Measurements from ENCODE around the gene MTHFR.

The MTHFR gene

GRCh38 chr1:11782127-11782708 is 23.5 kb downstream of the MTHFR start:
- DNase-seq (ENCODE audit: low spot score) = no peak

- DNase-seq (ENCODE audit: low spot score) = no peak
These were observed 24.5 kb downstream of the MTHFR start for GRCh38 chr1:11781297-11781696.

- DNase-seq (ENCODE audit: low spot score) = no peak
These were observed 25.2 kb downstream of the MTHFR start for GRCh38 chr1:11780380-11781147.

GRCh38 chr1:11779715-11780379 is 25.9 kb downstream of the MTHFR start:
- no peak for DNase-seq (ENCODE audit: low spot score)

- DNase-seq (ENCODE audit: low spot score) = no peak
These were observed 26.7 kb downstream of the MTHFR start for GRCh38 chr1:11778844-11779623.

GRCh38 chr1:11778336-11778735 is 27.4 kb downstream of the MTHFR start:
- no peak for DNase-seq (ENCODE audit: low spot score)

- no peak for DNase-seq (ENCODE audit: low spot score)
These were observed 28.0 kb downstream of the MTHFR start for GRCh38 chr1:11777658-11778322.

- no peak for DNase-seq (ENCODE audit: low spot score)
These were observed 31.0 kb downstream of the MTHFR start for GRCh38 chr1:11774753-11775152.

GRCh38 chr1:11772458-11772857 is 33.3 kb downstream of the MTHFR start:
- no peak for DNase-seq (ENCODE audit: low spot score)

GRCh38 chr1:11771481-11772043 is 34.2 kb downstream of the MTHFR start:
- no peak for DNase-seq (ENCODE audit: low spot score)

GRCh38 chr1:11770011-11770410 is 35.8 kb downstream of the MTHFR start:
- no peak for DNase-seq (ENCODE audit: low spot score)

GRCh38 chr1:11769274-11769673 is 36.5 kb downstream of the MTHFR start:
- no peak for DNase-seq (ENCODE audit: low spot score)

- no peak for DNase-seq (ENCODE audit: low spot score)
These were observed 36.9 kb downstream of the MTHFR start for GRCh38 chr1:11768821-11769220.

GRCh38 chr1:11767922-11768704 is 37.7 kb downstream of the MTHFR start:
- DNase-seq (ENCODE audit: low spot score) = no peak

- DNase-seq (ENCODE audit: low spot score) = no peak
These were observed 39.4 kb downstream of the MTHFR start for GRCh38 chr1:11766429-11766776.

GRCh38 chr1:11765661-11766428 is 39.9 kb downstream of the MTHFR start:
- no peak for DNase-seq (ENCODE audit: low spot score)

GRCh38 chr1:11764519-11764918 is 41.2 kb downstream of the MTHFR start:
- DNase-seq (ENCODE audit: low spot score) = no peak

- no peak for DNase-seq (ENCODE audit: low spot score)
These were observed 41.6 kb downstream of the MTHFR start for GRCh38 chr1:11764115-11764514.

GRCh38 chr1:11761988-11762406 is 43.8 kb downstream of the MTHFR start, which contains the start of gene C1orf167:
TSS of gene C1orf167 (plus strand) at chr1:11762193. CDS start at chr1:11764401, 2,208 bp downstream.
- peak; percentile 36 for DNase-seq (ENCODE audit: low spot score)

GRCh38 chr1:11761285-11761684 is 44.5 kb downstream of the MTHFR start:
- no peak for DNase-seq (ENCODE audit: low spot score)
